HepG2 (cell line): ENCODE measurements around the gene TGIF1. TPM values are rescaled to one million over a fixed set of nuclear protein-coding genes. Genes with fewer than 3 reads are reported as not detected.
A peak's percentile ranks its signal among the peaks of the same experiment; 100 is the strongest.

ENCODE experiments used
- FOSL2 ChIP-seq: sonication (generic); formaldehyde crosslinking; IDR thresholded peaks from 2 replicates; pipeline ENCODE4 v1.4.0; 2020; ENCODE audit warnings: missing genetic modification reagents
- HOXD1 ChIP-seq: sonication (generic); formaldehyde crosslinking; IDR thresholded peaks from 2 replicates; pipeline ENCODE4 v1.5.0; 2020; ENCODE audit warnings: missing genetic modification reagents
- PAXIP1 ChIP-seq: sonication (generic); formaldehyde crosslinking; conservative IDR thresholded peaks from 2 replicates; pipeline ENCODE4 v1.4.0; 2020; ENCODE audit warnings: mild to moderate bottlenecking, missing genetic modification reagents, moderate library complexity
- POGK ChIP-seq: sonication (generic); formaldehyde crosslinking; conservative IDR thresholded peaks from 2 replicates; pipeline ENCODE4 v1.8.0; 2022; ENCODE audit warnings: mild to moderate bottlenecking, moderate library complexity, missing genetic modification reagents
- ZNF558 ChIP-seq: sonication (generic); formaldehyde crosslinking; IDR thresholded peaks from 2 replicates; pipeline ENCODE4 v1.9.0; 2022; ENCODE audit warnings: mild to moderate bottlenecking, missing genetic modification reagents, borderline replicate concordance
- polyA plus RNA-seq, 8 experiments: library from polyadenylated mRNA; depleted of rRNA in 3 of 8; stranded (reverse) in 7 of 8; unstranded in 1 of 8; fragments of >200 nt; fragmentation: Illumina TruSeq in 4 of 8; extraction: Trizol in 4 of 8; gene quantifications; 2 replicates each; pipeline versions ENCODE4 v1.2.1 to v1.2.3, GENCODE V29; 2011 to 2016; ENCODE audit warnings: low read depth in 4 of 8, missing spikeins in 1 of 8, mixed read lengths in 1 of 8; ENCODE audit not compliant: insufficient read depth in 1 of 8
- total RNA-seq, 5 experiments: library from RNA; depleted of rRNA; stranded (reverse); fragments of >200 nt; fragmentation: Illumina TruSeq; extraction: Trizol; gene quantifications; 2 replicates each; pipeline ENCODE4 v1.2.3, GENCODE V29; 2016; ENCODE audit warnings: low read depth in 1 of 5
- TF ChIP-seq, protein P1 (sequence below): sonication (generic); formaldehyde crosslinking; IDR thresholded peaks from 2 replicates; pipeline ENCODE4 v1.5.1; 2020; ENCODE audit warnings: mild to moderate bottlenecking, missing genetic modification reagents
- TF ChIP-seq, protein P2 (sequence below): sonication (generic); formaldehyde crosslinking; IDR thresholded peaks from 2 replicates; pipeline ENCODE4 v1.5.1; 2020; ENCODE audit warnings: mild to moderate bottlenecking, moderate library complexity, missing genetic modification reagents
- TF ChIP-seq, protein P3 (sequence below): sonication (generic); formaldehyde crosslinking; IDR thresholded peaks from 2 replicates; pipeline ENCODE4 v1.5.1; 2020; ENCODE audit warnings: mild to moderate bottlenecking, missing genetic modification reagents, borderline replicate concordance
- TF ChIP-seq, protein P4 (sequence below): sonication (generic); formaldehyde crosslinking; IDR thresholded peaks from 2 replicates; pipeline ENCODE4 v1.5.0; 2020; ENCODE audit warnings: mild to moderate bottlenecking, missing genetic modification reagents, borderline replicate concordance

Gene TGIF1
- total and polyA plus RNA-seq, 2 of the 13 experiments (the other 11 are each of a cell fraction or from before 2014, with no cell fraction given): 50.0 to 76.1 TPM

DNA sequence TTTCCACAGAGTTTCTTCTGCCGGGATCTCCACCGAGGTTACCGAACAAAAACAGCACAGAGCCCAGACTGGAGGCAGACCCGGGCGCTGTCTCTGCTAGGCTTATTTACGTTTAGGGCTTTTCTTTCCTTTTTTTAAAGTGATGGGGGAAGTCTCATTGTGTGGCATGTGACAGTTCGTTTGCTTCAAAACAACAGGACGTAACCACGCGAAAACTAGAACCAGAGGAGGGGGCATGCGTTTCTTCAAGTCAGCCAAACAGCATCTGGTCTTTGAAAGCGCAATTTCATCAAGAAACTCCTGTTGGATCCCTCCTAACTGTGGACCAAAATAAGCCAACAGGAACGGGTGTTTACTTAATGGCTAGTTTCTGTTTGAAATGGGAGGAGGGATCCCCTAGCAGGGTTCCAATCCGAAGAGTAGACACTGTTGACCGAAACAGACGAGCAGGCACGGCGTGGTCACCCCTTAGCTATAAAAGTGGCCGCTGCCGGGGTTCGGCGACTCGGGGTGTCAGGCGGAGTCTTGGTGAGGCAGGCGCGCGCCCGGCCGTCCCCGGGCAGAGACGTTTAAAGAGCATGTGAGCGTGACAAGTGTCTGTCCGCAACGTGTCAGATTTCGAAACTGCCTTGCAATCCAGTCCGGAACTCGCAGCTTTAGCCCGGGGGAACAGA is 997 bp upstream of the TGIF1 start (continued):
- TF ChIP-seq PAXIP1: peak; percentile 34; the same call in 1 of the 2 replicates
- TF ChIP-seq ZNF558 (CRISPR knock-in tag): 0 out of 2 replicates have a peak, but pooled peaks have one; percentile 6
- peak; percentile 69 for TF ChIP-seq POGK (CRISPR knock-in tag)
- TF ChIP-seq, protein P1, sequence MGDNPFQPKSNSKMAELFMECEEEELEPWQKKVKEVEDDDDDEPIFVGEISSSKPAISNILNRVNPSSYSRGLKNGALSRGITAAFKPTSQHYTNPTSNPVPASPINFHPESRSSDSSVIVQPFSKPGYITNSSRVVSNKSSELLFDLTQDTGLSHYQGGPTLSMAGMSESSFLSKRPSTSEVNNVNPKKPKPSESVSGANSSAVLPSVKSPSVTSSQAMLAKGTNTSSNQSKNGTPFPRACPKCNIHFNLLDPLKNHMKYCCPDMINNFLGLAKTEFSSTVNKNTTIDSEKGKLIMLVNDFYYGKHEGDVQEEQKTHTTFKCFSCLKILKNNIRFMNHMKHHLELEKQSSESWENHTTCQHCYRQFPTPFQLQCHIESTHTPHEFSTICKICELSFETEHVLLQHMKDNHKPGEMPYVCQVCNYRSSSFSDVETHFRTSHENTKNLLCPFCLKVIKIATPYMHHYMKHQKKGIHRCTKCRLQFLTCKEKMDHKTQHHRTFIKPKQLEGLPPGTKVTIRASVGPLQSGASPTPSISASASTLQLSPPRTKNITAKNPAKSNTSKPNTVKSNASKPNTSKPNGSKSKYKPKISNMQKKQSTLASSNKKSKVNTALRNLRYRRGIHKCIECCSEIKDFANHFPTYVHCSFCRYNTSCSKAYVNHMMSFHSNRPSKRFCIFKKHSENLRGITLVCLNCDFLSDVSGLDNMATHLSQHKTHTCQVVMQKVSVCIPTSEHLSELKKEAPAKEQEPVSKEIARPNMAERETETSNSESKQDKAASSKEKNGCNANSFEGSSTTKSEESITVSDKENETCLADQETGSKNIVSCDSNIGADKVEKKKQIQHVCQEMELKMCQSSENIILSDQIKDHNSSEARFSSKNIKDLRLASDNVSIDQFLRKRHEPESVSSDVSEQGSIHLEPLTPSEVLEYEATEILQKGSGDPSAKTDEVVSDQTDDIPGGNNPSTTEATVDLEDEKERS (CRISPR knock-in tag): 0 out of 2 replicates have a peak, but pooled peaks have one; percentile 34
- TF ChIP-seq, protein P2, sequence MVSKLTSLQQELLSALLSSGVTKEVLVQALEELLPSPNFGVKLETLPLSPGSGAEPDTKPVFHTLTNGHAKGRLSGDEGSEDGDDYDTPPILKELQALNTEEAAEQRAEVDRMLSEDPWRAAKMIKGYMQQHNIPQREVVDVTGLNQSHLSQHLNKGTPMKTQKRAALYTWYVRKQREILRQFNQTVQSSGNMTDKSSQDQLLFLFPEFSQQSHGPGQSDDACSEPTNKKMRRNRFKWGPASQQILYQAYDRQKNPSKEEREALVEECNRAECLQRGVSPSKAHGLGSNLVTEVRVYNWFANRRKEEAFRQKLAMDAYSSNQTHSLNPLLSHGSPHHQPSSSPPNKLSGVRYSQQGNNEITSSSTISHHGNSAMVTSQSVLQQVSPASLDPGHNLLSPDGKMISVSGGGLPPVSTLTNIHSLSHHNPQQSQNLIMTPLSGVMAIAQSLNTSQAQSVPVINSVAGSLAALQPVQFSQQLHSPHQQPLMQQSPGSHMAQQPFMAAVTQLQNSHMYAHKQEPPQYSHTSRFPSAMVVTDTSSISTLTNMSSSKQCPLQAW (CRISPR knock-in tag): no peak
- peak; percentile 25; the same call in 1 of the 2 replicates for TF ChIP-seq FOSL2 (CRISPR knock-in tag)
- TF ChIP-seq, protein P3, sequence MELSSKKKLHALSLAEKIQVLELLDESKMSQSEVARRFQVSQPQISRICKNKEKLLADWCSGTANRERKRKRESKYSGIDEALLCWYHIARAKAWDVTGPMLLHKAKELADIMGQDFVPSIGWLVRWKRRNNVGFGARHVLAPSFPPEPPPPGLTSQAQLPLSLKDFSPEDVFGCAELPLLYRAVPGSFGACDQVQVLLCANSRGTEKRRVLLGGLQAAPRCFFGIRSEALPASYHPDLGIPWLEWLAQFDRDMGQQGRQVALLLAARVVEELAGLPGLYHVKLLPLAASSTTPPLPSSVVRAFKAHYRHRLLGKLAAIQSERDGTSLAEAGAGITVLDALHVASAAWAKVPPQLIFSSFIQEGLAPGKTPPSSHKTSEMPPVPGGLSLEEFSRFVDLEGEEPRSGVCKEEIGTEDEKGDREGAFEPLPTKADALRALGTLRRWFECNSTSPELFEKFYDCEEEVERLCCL (CRISPR knock-in tag): no peak
- TF ChIP-seq, protein P4, sequence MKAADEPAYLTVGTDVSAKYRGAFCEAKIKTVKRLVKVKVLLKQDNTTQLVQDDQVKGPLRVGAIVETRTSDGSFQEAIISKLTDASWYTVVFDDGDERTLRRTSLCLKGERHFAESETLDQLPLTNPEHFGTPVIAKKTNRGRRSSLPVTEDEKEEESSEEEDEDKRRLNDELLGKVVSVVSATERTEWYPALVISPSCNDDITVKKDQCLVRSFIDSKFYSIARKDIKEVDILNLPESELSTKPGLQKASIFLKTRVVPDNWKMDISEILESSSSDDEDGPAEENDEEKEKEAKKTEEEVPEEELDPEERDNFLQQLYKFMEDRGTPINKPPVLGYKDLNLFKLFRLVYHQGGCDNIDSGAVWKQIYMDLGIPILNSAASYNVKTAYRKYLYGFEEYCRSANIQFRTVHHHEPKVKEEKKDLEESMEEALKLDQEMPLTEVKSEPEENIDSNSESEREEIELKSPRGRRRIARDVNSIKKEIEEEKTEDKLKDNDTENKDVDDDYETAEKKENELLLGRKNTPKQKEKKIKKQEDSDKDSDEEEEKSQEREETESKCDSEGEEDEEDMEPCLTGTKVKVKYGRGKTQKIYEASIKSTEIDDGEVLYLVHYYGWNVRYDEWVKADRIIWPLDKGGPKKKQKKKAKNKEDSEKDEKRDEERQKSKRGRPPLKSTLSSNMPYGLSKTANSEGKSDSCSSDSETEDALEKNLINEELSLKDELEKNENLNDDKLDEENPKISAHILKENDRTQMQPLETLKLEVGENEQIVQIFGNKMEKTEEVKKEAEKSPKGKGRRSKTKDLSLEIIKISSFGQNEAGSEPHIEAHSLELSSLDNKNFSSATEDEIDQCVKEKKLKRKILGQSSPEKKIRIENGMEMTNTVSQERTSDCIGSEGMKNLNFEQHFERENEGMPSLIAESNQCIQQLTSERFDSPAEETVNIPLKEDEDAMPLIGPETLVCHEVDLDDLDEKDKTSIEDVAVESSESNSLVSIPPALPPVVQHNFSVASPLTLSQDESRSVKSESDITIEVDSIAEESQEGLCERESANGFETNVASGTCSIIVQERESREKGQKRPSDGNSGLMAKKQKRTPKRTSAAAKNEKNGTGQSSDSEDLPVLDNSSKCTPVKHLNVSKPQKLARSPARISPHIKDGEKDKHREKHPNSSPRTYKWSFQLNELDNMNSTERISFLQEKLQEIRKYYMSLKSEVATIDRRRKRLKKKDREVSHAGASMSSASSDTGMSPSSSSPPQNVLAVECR (CRISPR knock-in tag): peak; percentile 54; the same call in 1 of the 2 replicates
- 0 out of 2 replicates have a peak, but pooled peaks have one; percentile 47 for TF ChIP-seq HOXD1 (CRISPR knock-in tag)
